IPS-18a (cell line): Measurements from ENCODE around the gene GPRIN2.
A peak's percentile ranks its signal among the peaks of the same experiment; 100 is the strongest.
"Not testable (repeated sequence)": the region's sequence is repeated elsewhere in the genome, so short reads cannot be mapped to it uniquely, and the experiment has no call there.

Experiments used
- H3K27ac ChIP-seq: one replicate; pipeline ENCODE4 v1.5.1; 2013; ENCODE audit warnings: low read length
- H3K27me3 ChIP-seq: one replicate; pipeline ENCODE4 v1.6.1; 2013; ENCODE audit warnings: mild to moderate bottlenecking, low read length; ENCODE audit not compliant: control insufficient read depth, insufficient read depth
- H3K36me3 ChIP-seq: one replicate; pipeline ENCODE4 v1.6.1; 2013; ENCODE audit warnings: low read depth, low read length; ENCODE audit not compliant: control insufficient read depth
- H3K4me1 ChIP-seq: one replicate; pipeline ENCODE4 v1.6.1; 2013; ENCODE audit warnings: low read depth, low read length; ENCODE audit not compliant: control insufficient read depth
- H3K4me3 ChIP-seq: one replicate; pipeline ENCODE4 v1.5.1; 2013; ENCODE audit warnings: low read length
- H3K9ac ChIP-seq: one replicate; pipeline ENCODE4 v1.6.1; 2013; ENCODE audit warnings: mild to moderate bottlenecking, low read length, moderate library complexity
- H3K9me3 ChIP-seq: one replicate; pipeline ENCODE4 v1.6.1; 2013; ENCODE audit warnings: low read depth, low read length; ENCODE audit not compliant: control insufficient read depth

Gene GPRIN2

DNA sequence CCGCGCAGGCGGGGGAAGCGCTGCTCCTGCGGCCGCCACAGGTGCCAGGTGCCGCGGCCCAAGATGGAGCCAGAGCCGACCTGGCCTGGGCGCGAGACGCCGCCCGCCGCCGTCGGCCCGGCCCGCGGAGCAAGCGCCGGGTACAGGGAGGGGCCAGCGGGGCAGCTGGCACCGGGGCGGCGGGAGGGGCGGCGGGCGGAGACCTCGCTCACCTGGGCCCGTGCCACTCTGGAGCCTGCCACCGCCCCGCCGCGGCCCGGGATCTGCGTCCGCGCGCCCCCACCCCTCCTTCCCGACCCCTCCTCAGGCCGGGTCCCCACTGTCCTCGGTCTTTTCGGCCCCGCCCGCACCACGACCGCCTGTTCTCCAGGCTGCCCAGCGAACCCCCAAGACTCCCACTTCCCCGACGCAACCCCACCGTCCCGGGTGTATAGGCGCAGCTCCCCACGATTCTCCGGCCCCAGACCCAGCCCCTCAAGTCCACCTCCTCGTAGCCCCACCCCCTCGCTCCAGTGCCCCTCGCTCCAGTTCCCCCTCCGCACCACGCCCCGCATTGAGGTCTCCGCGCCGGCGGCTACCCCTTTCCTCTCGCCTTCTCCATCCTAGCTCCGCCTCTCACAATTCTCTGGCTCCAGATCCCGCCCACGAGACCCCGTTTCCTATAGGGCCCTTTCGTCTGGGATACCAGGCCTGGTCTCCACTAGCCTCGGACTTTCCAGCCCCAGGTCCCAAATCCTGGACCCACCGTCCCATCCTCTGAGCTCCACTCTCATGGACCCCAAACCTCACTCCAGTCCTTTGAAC lies at the start of gene GPRIN2:
Gene GPRIN2, minus strand, starts transcription at position 144 of the 804 bp plus-strand sequence. CDS start 5,922 bp downstream, outside the sequence.
- peak within 1 kb of the TSS; percentile 78 for H3K4me3 ChIP-seq
- H3K4me1 ChIP-seq: peaks cover 11% of the 10 kb centered on the region
- no peak within 1 kb of the TSS for H3K27ac ChIP-seq
- no peaks in the 10 kb centered on the region for H3K9me3 ChIP-seq
- H3K27me3 ChIP-seq: peaks cover 7% of the 10 kb centered on the region
- H3K36me3 ChIP-seq: peaks cover 9% of the 10 kb centered on the region
- peak within 1 kb of the TSS; percentile 37 for H3K9ac ChIP-seq

DNA sequence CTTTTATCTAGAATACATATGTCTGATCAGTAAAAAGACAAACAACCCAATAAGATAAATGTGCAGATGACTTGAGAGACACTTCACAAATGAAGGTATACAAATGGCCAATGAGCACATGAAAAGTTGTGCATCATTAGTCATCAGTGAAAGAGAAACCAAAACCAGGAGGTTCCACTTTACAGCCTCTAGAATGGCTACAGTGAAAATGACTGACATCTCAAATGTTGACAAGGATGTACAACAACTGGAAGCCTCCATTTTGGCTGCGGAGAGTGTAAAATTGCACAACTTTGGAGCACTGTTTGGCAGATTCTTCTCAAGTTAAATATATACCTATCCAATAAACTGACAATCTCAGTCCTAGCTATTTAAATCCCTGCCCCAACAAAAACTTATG lies 44.1 kb upstream of the GPRIN2 start:
- H3K27ac ChIP-seq, H3K4me1 ChIP-seq, H3K36me3 ChIP-seq, H3K9me3 ChIP-seq, H3K27me3 ChIP-seq, H3K4me3 ChIP-seq, H3K9ac ChIP-seq: not testable (repeated sequence)

GRCh38 chr10:46597616-46598246 lies 41.3 kb upstream of the GPRIN2 start:
- peak overlapping the region; percentile 40 for H3K4me3 ChIP-seq
- not testable (repeated sequence) for H3K9ac ChIP-seq

GRCh38 chr10:46596570-46596969 lies 40.1 kb upstream of the GPRIN2 start:
- H3K36me3 ChIP-seq, H3K9me3 ChIP-seq, H3K27ac ChIP-seq, H3K27me3 ChIP-seq, H3K9ac ChIP-seq, H3K4me3 ChIP-seq, H3K4me1 ChIP-seq: not testable (repeated sequence)

More at GRCh38 chr10:46597616-46598246, 41.3 kb upstream of the GPRIN2 start:
- not testable (repeated sequence) for H3K36me3 ChIP-seq, H3K4me1 ChIP-seq, H3K9me3 ChIP-seq, H3K27me3 ChIP-seq, H3K27ac ChIP-seq

DNA sequence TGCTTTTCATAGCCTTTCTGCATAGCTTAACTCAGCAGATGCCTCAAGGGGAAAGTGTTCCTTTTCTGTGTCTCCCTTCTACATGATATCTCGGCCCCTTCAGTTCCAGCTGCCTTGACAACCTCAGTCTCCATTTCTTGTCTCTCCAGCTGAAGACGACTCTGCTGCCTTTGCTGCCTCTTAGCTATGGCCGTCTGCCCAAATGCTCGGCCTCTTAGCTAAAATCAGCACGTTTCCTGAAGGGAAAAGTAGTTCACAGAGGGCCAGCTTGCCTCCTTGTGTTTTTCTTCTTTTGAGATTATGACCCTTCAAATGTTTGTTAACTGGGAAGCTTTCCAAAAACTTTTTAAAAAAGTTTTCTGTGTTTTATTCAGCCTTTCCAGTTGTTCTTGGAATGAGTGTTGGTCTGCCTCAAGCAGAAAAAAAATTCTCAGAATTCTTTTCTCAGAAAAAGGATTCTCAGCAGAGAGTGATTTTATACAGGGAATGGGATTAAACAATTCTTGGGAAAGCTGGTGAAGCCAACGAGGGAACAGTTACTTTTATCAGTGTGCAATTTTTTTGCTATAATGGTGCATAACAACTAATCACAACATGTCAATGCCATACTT lies 38.1 kb upstream of the GPRIN2 start:
- not testable (repeated sequence) for H3K9me3 ChIP-seq, H3K9ac ChIP-seq, H3K27me3 ChIP-seq, H3K36me3 ChIP-seq, H3K4me3 ChIP-seq, H3K27ac ChIP-seq, H3K4me1 ChIP-seq

GRCh38 chr10:46593307-46593706 lies 36.8 kb upstream of the GPRIN2 start:
- not testable (repeated sequence) for H3K4me3 ChIP-seq, H3K4me1 ChIP-seq, H3K27me3 ChIP-seq, H3K27ac ChIP-seq, H3K36me3 ChIP-seq, H3K9me3 ChIP-seq, H3K9ac ChIP-seq

- not testable (repeated sequence) for H3K9ac ChIP-seq, H3K27ac ChIP-seq, H3K9me3 ChIP-seq, H3K4me1 ChIP-seq, H3K27me3 ChIP-seq, H3K4me3 ChIP-seq, H3K36me3 ChIP-seq
Measured at GRCh38 chr10:46591053-46591452, 34.6 kb upstream of the GPRIN2 start.

- H3K9me3 ChIP-seq, H3K9ac ChIP-seq, H3K27me3 ChIP-seq, H3K4me1 ChIP-seq, H3K4me3 ChIP-seq, H3K36me3 ChIP-seq, H3K27ac ChIP-seq: not testable (repeated sequence)
Measured at GRCh38 chr10:46589589-46589988, 33.1 kb upstream of the GPRIN2 start.

DNA sequence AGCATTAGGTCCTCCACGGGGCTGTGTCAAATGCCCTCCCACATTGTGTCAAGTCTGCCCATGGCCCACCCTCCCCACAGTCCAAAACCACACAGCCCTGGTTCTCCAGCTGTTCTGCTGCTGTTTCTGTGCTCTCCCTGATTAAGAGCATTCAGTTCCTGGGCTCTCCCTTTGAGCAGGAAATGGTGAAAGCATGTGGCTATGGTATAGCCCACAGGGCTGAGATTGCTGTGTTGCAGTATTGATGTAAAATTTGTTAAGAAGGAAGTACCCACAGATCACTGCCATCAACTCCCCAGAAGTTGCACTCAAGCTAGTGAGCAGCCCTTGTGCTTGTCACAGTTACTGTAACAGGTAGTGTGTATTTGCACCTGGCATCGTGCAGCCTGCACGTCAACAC lies 31.8 kb upstream of the GPRIN2 start:
- not testable (repeated sequence) for H3K4me3 ChIP-seq

DNA sequence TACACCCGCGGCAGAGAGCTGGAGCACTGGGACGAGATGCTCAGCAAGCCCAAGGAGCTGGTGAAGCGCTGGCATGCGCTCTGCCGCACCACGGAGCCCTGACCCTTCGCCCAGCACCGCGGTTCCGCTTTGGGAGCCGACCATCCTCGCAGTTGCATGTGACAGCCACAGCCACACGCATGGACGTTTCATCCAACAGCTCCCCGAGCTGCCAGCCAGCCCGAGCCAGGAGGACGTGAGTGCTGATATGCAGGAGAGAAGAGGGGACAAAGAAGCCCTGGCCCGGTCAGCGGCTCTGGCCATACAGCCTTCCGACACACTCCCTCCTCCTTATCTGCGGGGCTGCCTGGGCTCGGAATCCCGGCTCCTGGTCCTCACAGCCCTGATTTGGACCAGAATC lies 31.1 kb upstream of the GPRIN2 start:
- not testable (repeated sequence) for H3K4me3 ChIP-seq, H3K9ac ChIP-seq, H3K27ac ChIP-seq, H3K36me3 ChIP-seq, H3K4me1 ChIP-seq, H3K9me3 ChIP-seq, H3K27me3 ChIP-seq

More for the DNA sequence above, 31.8 kb upstream of the GPRIN2 start:
- H3K9ac ChIP-seq, H3K36me3 ChIP-seq, H3K4me1 ChIP-seq, H3K9me3 ChIP-seq, H3K27me3 ChIP-seq, H3K27ac ChIP-seq: not testable (repeated sequence)

- not testable (repeated sequence) for H3K9me3 ChIP-seq, H3K4me3 ChIP-seq, H3K27ac ChIP-seq, H3K36me3 ChIP-seq, H3K9ac ChIP-seq, H3K4me1 ChIP-seq, H3K27me3 ChIP-seq
Measured at GRCh38 chr10:46585246-46585645, 28.8 kb upstream of the GPRIN2 start.

DNA sequence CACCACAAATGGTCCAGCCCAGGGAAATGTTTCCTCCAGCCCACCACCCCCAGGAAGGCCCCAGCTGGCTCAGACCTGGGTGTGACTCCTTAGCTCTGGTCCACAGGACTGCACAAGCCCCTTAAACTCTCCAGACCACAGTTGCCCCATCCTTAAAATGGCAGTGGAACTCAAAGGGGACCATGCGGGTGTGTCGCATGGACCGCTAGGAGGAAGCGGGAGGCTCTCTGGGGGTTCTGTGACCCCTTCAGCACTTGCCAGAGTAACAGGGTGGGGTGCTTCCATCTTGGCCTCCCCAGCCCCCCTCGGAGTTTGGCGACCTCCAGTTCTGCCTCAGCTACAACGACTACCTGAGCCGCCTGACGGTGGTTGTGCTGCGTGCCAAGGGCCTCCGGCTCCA lies 27.7 kb upstream of the GPRIN2 start:
- H3K36me3 ChIP-seq, H3K9ac ChIP-seq, H3K4me1 ChIP-seq, H3K27me3 ChIP-seq, H3K9me3 ChIP-seq, H3K4me3 ChIP-seq, H3K27ac ChIP-seq: not testable (repeated sequence)
